A549 (cell line): ENCODE measurements around the gene INPP5A. TPM values are rescaled to one million over a fixed set of nuclear protein-coding genes. Genes with fewer than 3 reads are reported as not detected.

Experiments used
- ATAC-seq, 2 experiments: fragments of 200-7000 bp in 1 of 2; fragments of >200 bp in 1 of 2; cut with Nextera tagmentation in 1 of 2; cut with Tn5 transposase in 1 of 2; 3 replicates each; pipeline versions ENCODE4 v1.8.0 to v1.9.1; 2018 to 2020; ENCODE audit warnings: mild to moderate bottlenecking in 1 of 2, moderate library complexity in 1 of 2
- CTCF ChIA-PET: fragments of 300-600 bp; sonication (Branson Sonifier 250); formaldehyde crosslinking; extraction: SDS; loops from one replicate; lab custom pipeline; 2021; ENCODE audit warnings: antibody characterized with exemption, inconsistent platforms; lab: Yijun Ruan, JAX
- POLR2A ChIA-PET: fragments of 350-600 bp; formaldehyde crosslinking; extraction: SDS; loops from one replicate; lab custom pipeline; 2021; ENCODE audit warnings: antibody characterized with exemption, inconsistent platforms; lab: Yijun Ruan, JAX
- DNase-seq, 2 experiments: peaks; one replicate each; pipeline versions ENCODE4 v3.0.0 to v3.0.0-alpha.2; 2011 to 2016; ENCODE audit warnings: low read depth in 1 of 2, low spot score in 1 of 2
- FAIRE-seq: peaks from 2 replicates; lab custom pipeline; 2011; peaks lifted over from hg19 to GRCh38; lab: Jason Lieb, UNC
- H3K27ac ChIP-seq, 2 experiments: fragments of >200 bp; sonication (Bioruptor Twin); formaldehyde crosslinking; 3 replicates each; pipeline ENCODE4 v1.5.1; 2016 to 2017
- H3K4me1 ChIP-seq: fragments of >200 bp; sonication (Bioruptor Twin); formaldehyde crosslinking; 3 replicates; pipeline ENCODE4 v1.6.1; 2016
- H3K4me2 ChIP-seq: fragments of >200 bp; sonication (Bioruptor Twin); formaldehyde crosslinking; 3 replicates; pipeline ENCODE4 v1.6.1; 2016
- H3K4me3 ChIP-seq: fragments of >200 bp; sonication (Bioruptor Twin); formaldehyde crosslinking; 3 replicates; pipeline ENCODE4 v1.5.1; 2016
- H3K9me3 ChIP-seq: fragments of >200 bp; sonication (Bioruptor Twin); formaldehyde crosslinking; 3 replicates; pipeline ENCODE4 v1.6.1; 2016
- ATOH8 ChIP-seq: fragments of 250-450 bp; sonication (Bioruptor Pico); IDR thresholded peaks from 2 replicates; pipeline ENCODE4 v1.5.0; 2020; ENCODE audit warnings: low read depth, mild to moderate bottlenecking, moderate library complexity
- BCL3 ChIP-seq: fragments of >200 bp; sonication (Bioruptor Twin); formaldehyde crosslinking; IDR thresholded peaks from 3 replicates; pipeline ENCODE4 v1.6.1; 2016
- BHLHE40 ChIP-seq: IDR thresholded peaks from 2 replicates; pipeline ENCODE4 v1.6.1; 2012; ENCODE audit warnings: low read depth, low read length, inconsistent platforms
- CHD4 ChIP-seq: fragments of 200-600 bp; sonication (generic); IDR thresholded peaks from 2 replicates; pipeline ENCODE4 v1.6.1; 2016; ENCODE audit warnings: antibody characterized with exemption, mild to moderate bottlenecking, borderline replicate concordance
- CTCF ChIP-seq: fragments of >200 bp; sonication (Bioruptor Twin); formaldehyde crosslinking; IDR thresholded peaks from 3 replicates; pipeline ENCODE4 v1.5.1; 2016
- E2F6 ChIP-seq: IDR thresholded peaks from 2 replicates; pipeline ENCODE4 v1.6.1; 2012; ENCODE audit warnings: low read depth, borderline replicate concordance
- EHF ChIP-seq: fragments of 250-450 bp; sonication (Bioruptor Pico); IDR thresholded peaks from 2 replicates; pipeline ENCODE4 v1.5.0; 2020; ENCODE audit warnings: mild to moderate bottlenecking
- ELK1 ChIP-seq: fragments of 150-350 bp; IDR thresholded peaks from 2 replicates; pipeline ENCODE4 v1.6.1; 2014; ENCODE audit warnings: low read depth, mild to moderate bottlenecking, low read length
- ESRRA ChIP-seq: fragments of 150-350 bp; IDR thresholded peaks from 2 replicates; pipeline ENCODE4 v1.6.1; 2014; ENCODE audit warnings: mild to moderate bottlenecking, low read length, borderline replicate concordance
- FOSB ChIP-seq: fragments of 250-450 bp; sonication (Bioruptor Pico); IDR thresholded peaks from 2 replicates; pipeline ENCODE4 v1.5.0; 2020; ENCODE audit warnings: mild to moderate bottlenecking, moderate library complexity
- FOXS1 ChIP-seq: fragments of 250-450 bp; sonication (Bioruptor Pico); IDR thresholded peaks from 2 replicates; pipeline ENCODE4 v1.5.0; 2020; ENCODE audit warnings: mild to moderate bottlenecking, moderate library complexity
- GATA3 ChIP-seq: IDR thresholded peaks from 2 replicates; pipeline ENCODE4 v1.6.1; 2012; ENCODE audit warnings: borderline replicate concordance
- HES2 ChIP-seq: fragments of >200 bp; sonication (Bioruptor Twin); formaldehyde crosslinking; IDR thresholded peaks from 2 replicates; pipeline ENCODE4 v1.6.1; 2016
- HOXB5 ChIP-seq: fragments of 250-450 bp; sonication (Bioruptor Pico); IDR thresholded peaks from 2 replicates; pipeline ENCODE4 v1.5.0; 2020; ENCODE audit warnings: mild to moderate bottlenecking, moderate library complexity
- JUNB ChIP-seq: fragments of >200 bp; sonication (Bioruptor Twin); formaldehyde crosslinking; IDR thresholded peaks from 2 replicates; pipeline ENCODE4 v1.6.1; 2016
- KDM5A ChIP-seq: fragments of 200-600 bp; sonication (generic); IDR thresholded peaks from 2 replicates; pipeline ENCODE4 v1.6.1; 2016; ENCODE audit warnings: antibody characterized with exemption, mild to moderate bottlenecking
- MAX ChIP-seq: IDR thresholded peaks from 2 replicates; pipeline ENCODE4 v1.6.1; 2012
- PHF8 ChIP-seq: fragments of 200-600 bp; sonication (generic); IDR thresholded peaks from 2 replicates; pipeline ENCODE4 v1.6.1; 2016; ENCODE audit warnings: low read depth, mild to moderate bottlenecking, antibody characterized with exemption, moderate library complexity, borderline replicate concordance
- RCOR1 ChIP-seq: fragments of 150-350 bp; IDR thresholded peaks from 2 replicates; pipeline ENCODE4 v1.6.1; 2014; ENCODE audit warnings: antibody characterized with exemption, low read length, low read depth
- REST ChIP-seq: fragments of 200-600 bp; sonication (generic); IDR thresholded peaks from 2 replicates; pipeline ENCODE4 v1.6.1; 2016; ENCODE audit warnings: antibody characterized with exemption, mild to moderate bottlenecking, moderate library complexity
- RFX5 ChIP-seq: fragments of 450-650 bp; IDR thresholded peaks from 2 replicates; pipeline ENCODE4 v1.7.1; 2014; ENCODE audit warnings: antibody characterized with exemption, mild to moderate bottlenecking, moderate library complexity
- TP53 ChIP-seq: fragments of 250-450 bp; sonication (Bioruptor Pico); IDR thresholded peaks from 2 replicates; pipeline ENCODE4 v1.5.0; 2021; ENCODE audit warnings: mild to moderate bottlenecking, moderate library complexity
- ZSCAN20 ChIP-seq: fragments of 250-450 bp; sonication (Bioruptor Pico); IDR thresholded peaks from 2 replicates; pipeline ENCODE4 v1.8.0; 2022; ENCODE audit warnings: mild to moderate bottlenecking, moderate library complexity
- WGBS: methylation state at CpG from one replicate; pipeline ENCODE4 v1.1.6; 2017; ENCODE audit errors: missing lambda C conversion rate; 5-methylcytosine and 5-hydroxymethylcytosine counted together
- polyA plus RNA-seq, 4 experiments: library from polyadenylated mRNA; depleted of rRNA in 3 of 4; stranded (reverse); fragments of >200 nt; fragmentation: RNase III in 1 of 4; extraction: RNeasy Plus Mini Kit Qiagen cat#74134 plus additional on column Dnase treatment in 1 of 4; gene quantifications; 2 replicates in 3 of 4; 3 replicates in 1 of 4; pipeline ENCODE4 v1.2.3, GENCODE V29; 2011 to 2017

INPP5A gene
- polyA plus RNA-seq, 2 of the 4 experiments (the other 2 are of a cell fraction) = 13.7 to 15.1 TPM

GRCh38 chr10:132556994-132557441, 19.4 kb downstream of the INPP5A start:
- no peak for FAIRE-seq
- H3K4me1 ChIP-seq = no peaks in the 10 kb centered on the region
- H3K4me3 ChIP-seq = no peak overlapping the region
- ATAC-seq = no peak
- ChIA-PET POLR2A (no interaction called here), CTCF (no interaction called here)
- no peak for DNase-seq
- H3K27ac ChIP-seq = no peak overlapping the region
- H3K9me3 ChIP-seq = no peaks in the 10 kb centered on the region
- no peak overlapping the region for H3K4me2 ChIP-seq
- 90% methylated on average over 18 of the region's 18 CpGs for WGBS
- TF ChIP-seq ATOH8 (CRISPR knock-in tag) = no peak
- TF ChIP-seq CHD4 = no peak
- TF ChIP-seq ZSCAN20 (CRISPR knock-in tag) = no peak
- no peak for TF ChIP-seq EHF (CRISPR knock-in tag)
- no peak for TF ChIP-seq GATA3
- no peak for TF ChIP-seq BCL3
- no peak for TF ChIP-seq ELK1
- no peak for TF ChIP-seq BHLHE40

GRCh38 chr10:132557696-132558515, 20.3 kb downstream of the INPP5A start:
- Histone ChIP-seq H3K4me1 (no peaks in the 10 kb centered on the region), H3K27ac (no peak overlapping the region), H3K9me3 (no peaks in the 10 kb centered on the region), H3K4me2 (no peak overlapping the region), H3K4me3 (no peak overlapping the region)
- ChIA-PET POLR2A (no interaction called here), CTCF (interaction anchor here (1.3 to 1.8 kb wide), 2 partner anchors 20 to 99 kb away, joined by 4 to 6 read pairs; no protein-coding TSS in a partner anchor)
- no peak for ATAC-seq
- no peak for DNase-seq
- no peak for FAIRE-seq
- no peak for TF ChIP-seq CTCF
- no peak for TF ChIP-seq REST
- TF ChIP-seq CHD4 = no peak
- TF ChIP-seq JUNB = no peak
- TF ChIP-seq TP53 = no peak
- TF ChIP-seq HOXB5 = no peak
- no peak for TF ChIP-seq E2F6
- TF ChIP-seq PHF8 = no peak
- no peak for TF ChIP-seq MAX
- TF ChIP-seq RFX5 = no peak
- TF ChIP-seq FOSB (CRISPR knock-in tag) = no peak
- no peak for TF ChIP-seq KDM5A
- no peak for TF ChIP-seq ESRRA
- TF ChIP-seq RCOR1 = no peak
- TF ChIP-seq BHLHE40 = no peak
- TF ChIP-seq FOXS1 (CRISPR knock-in tag) = no peak
- TF ChIP-seq HES2 = no peak
- TF ChIP-seq, all 56 proteins: peak for 0
- 86% methylated on average over 28 of the region's 33 CpGs for WGBS
